ENCODE data around the gene TTC33.

DNA sequence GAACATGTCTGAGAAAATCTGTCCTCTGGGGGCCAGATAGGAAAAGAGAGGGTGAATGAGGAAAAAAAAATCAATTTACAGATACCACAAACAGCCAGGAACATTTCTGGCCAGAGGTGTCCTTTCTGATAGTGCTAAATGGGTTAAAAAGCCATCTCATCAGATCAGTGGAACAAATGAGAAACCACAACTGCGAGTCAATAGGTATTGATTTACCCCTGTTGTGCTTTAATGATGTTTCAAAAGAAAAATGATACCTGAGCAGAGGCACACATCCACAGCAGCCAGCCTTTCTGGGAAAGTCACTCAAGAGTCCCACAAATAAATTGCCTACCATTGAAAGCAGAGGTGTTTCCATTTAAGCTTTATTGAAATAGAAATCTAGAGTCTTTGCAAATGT lies 155.4 kb downstream of the TTC33 start:
- TF ChIP-seq POLR2A (IDR thresholded peaks at IDR 0.05; ENCODE audit: low read depth, low read length) = no peak
- TF ChIP-seq SPI1 (IDR thresholded peaks at IDR 0.05; ENCODE audit: low read depth, low read length) = no peak
- no peak for TF ChIP-seq TAF1 (IDR thresholded peaks at IDR 0.05; ENCODE audit: low read depth, low read length)
- TF ChIP-seq PAX5 (IDR thresholded peaks at IDR 0.05; ENCODE audit: insufficient read depth, low read length, severe bottlenecking) = no peak
- TF ChIP-seq POLR2AphosphoS5 (IDR thresholded peaks at IDR 0.05; ENCODE audit: low read depth, low read length) = no peak

Measured in GM12891 (cell line).